Stromal cell of bone marrow (primary cell): ENCODE data around the gene GSN.
A peak's percentile ranks its signal among the peaks of the same experiment; 100 is the strongest.

ENCODE experiments used
- DNase-seq: peaks from one replicate; pipeline ENCODE4 v3.0.0-alpha.2; 2012; ENCODE audit warnings: low read depth

GSN gene

GRCh38 chr9:121246821-121247561 is 21.0 kb upstream of the GSN start:
- DNase-seq, result peak; percentile 55

GRCh38 chr9:121249563-121249962 is 18.4 kb upstream of the GSN start:
- DNase-seq, result no peak

GRCh38 chr9:121252104-121252851 is 15.7 kb upstream of the GSN start:
- DNase-seq, result no peak

GRCh38 chr9:121253162-121253561 is 14.8 kb upstream of the GSN start:
- DNase-seq, result no peak

GRCh38 chr9:121253821-121254501 is 14.0 kb upstream of the GSN start:
- DNase-seq, result no peak

GRCh38 chr9:121259498-121259897 is 8.5 kb upstream of the GSN start:
- no peak for DNase-seq

GRCh38 chr9:121259935-121260334 is 8.0 kb upstream of the GSN start:
- no peak for DNase-seq

- no peak for DNase-seq
Measured at GRCh38 chr9:121260457-121261106, 7.4 kb upstream of the GSN start.

- DNase-seq, result no peak
Measured at GRCh38 chr9:121261107-121261460, 6.9 kb upstream of the GSN start.

GRCh38 chr9:121261755-121262154 is 6.2 kb upstream of the GSN start:
- no peak for DNase-seq

- no peak for DNase-seq
Measured at GRCh38 chr9:121262423-121262822, 5.5 kb upstream of the GSN start.

- no peak for DNase-seq
Measured at GRCh38 chr9:121262953-121263352, 5.0 kb upstream of the GSN start.

GRCh38 chr9:121266356-121266755 is 1.6 kb upstream of the GSN start:
- no peak for DNase-seq

GRCh38 chr9:121266906-121267650 is 884 bp upstream of the GSN start:
- no peak for DNase-seq

- DNase-seq, result no peak
Measured at GRCh38 chr9:121268598-121268850, 562 bp downstream of the GSN start.

GRCh38 chr9:121268851-121269641 is 1.1 kb downstream of the GSN start:
- no peak for DNase-seq

GRCh38 chr9:121269642-121270254 is 1.8 kb downstream of the GSN start:
- DNase-seq, result no peak

- DNase-seq, result peak; percentile 84
Measured at GRCh38 chr9:121271368-121272341, 3.7 kb downstream of the GSN start.

- no peak for DNase-seq
Measured at GRCh38 chr9:121272401-121272948, 4.5 kb downstream of the GSN start.
